Liver (tissue), 3 donors: ENCODE results near the gene GFPT2.

Experiments used
- FOXA1 ChIP-seq: IDR thresholded peaks from 2 replicates; pipeline ENCODE4 v1.6.1; 2016; ENCODE audit warnings: antibody characterized with exemption
- HNF4G ChIP-seq: IDR thresholded peaks from 2 replicates; pipeline ENCODE4 v1.6.1; 2016; ENCODE audit warnings: antibody characterized with exemption
- JUND ChIP-seq, 2 donors: IDR thresholded peaks; 2 replicates each; pipeline ENCODE4 v1.6.1; 2016; ENCODE audit warnings: antibody characterized with exemption in 2 of 2
- RAD21 ChIP-seq, 2 donors: IDR thresholded peaks; 2 replicates each; pipeline ENCODE4 v1.6.1; 2016; ENCODE audit warnings: antibody characterized with exemption in 2 of 2, mild to moderate bottlenecking in 2 of 2
- SP1 ChIP-seq: IDR thresholded peaks from 2 replicates; pipeline ENCODE4 v1.6.1; 2018; ENCODE audit warnings: antibody characterized with exemption, mild to moderate bottlenecking
- TAF1 ChIP-seq: conservative IDR thresholded peaks from 2 replicates; pipeline ENCODE4 v1.6.1; 2016; ENCODE audit warnings: antibody characterized with exemption, mild to moderate bottlenecking
- TF ChIP-seq, protein P1 (sequence below): fragments of 150-350 bp; IDR thresholded peaks from 2 replicates; pipeline ENCODE4 v1.5.1; 2017; ENCODE audit warnings: improper control_type of control experiment, low read depth, low read length; ENCODE audit not compliant: missing input control
- TF ChIP-seq, protein P2 (sequence below): IDR thresholded peaks from 2 replicates; pipeline ENCODE4 v1.6.1; 2016; ENCODE audit warnings: antibody characterized with exemption, mild to moderate bottlenecking
- TF ChIP-seq, protein P3 (sequence below): IDR thresholded peaks from 2 replicates; pipeline ENCODE4 v1.6.1; 2016; ENCODE audit warnings: antibody characterized with exemption
- TF ChIP-seq, protein P4 (sequence below): IDR thresholded peaks from 2 replicates; pipeline ENCODE4 v1.6.1; 2016; ENCODE audit warnings: antibody characterized with exemption
- donor health status: healthy.
- donor health status: healthy.

DNA sequence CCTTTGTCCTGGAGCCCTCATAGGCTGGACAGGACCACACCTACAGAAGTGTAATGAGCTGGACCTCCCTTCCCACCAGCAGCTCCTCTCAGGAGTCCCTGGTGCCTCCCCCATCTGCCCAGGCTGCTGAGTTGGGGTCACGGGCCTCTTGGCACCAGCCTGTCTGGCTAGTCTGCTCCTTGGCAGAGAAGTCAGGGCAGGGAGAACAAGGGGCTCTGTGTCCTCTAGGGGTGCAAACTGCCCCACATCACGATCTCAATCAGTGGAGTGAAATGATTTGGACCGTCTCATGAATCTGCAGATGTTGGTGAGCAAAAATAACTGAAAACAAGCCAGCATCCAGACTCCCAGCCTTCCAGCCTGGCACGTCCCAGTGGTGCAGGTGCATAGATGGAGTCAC is 14.9 kb upstream of the GFPT2 start:
- TF ChIP-seq RAD21 (IDR thresholded peaks at IDR 0.05) = no peak
- TF ChIP-seq, protein P1, sequence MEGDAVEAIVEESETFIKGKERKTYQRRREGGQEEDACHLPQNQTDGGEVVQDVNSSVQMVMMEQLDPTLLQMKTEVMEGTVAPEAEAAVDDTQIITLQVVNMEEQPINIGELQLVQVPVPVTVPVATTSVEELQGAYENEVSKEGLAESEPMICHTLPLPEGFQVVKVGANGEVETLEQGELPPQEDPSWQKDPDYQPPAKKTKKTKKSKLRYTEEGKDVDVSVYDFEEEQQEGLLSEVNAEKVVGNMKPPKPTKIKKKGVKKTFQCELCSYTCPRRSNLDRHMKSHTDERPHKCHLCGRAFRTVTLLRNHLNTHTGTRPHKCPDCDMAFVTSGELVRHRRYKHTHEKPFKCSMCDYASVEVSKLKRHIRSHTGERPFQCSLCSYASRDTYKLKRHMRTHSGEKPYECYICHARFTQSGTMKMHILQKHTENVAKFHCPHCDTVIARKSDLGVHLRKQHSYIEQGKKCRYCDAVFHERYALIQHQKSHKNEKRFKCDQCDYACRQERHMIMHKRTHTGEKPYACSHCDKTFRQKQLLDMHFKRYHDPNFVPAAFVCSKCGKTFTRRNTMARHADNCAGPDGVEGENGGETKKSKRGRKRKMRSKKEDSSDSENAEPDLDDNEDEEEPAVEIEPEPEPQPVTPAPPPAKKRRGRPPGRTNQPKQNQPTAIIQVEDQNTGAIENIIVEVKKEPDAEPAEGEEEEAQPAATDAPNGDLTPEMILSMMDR = no peak
- TF ChIP-seq, protein P2, sequence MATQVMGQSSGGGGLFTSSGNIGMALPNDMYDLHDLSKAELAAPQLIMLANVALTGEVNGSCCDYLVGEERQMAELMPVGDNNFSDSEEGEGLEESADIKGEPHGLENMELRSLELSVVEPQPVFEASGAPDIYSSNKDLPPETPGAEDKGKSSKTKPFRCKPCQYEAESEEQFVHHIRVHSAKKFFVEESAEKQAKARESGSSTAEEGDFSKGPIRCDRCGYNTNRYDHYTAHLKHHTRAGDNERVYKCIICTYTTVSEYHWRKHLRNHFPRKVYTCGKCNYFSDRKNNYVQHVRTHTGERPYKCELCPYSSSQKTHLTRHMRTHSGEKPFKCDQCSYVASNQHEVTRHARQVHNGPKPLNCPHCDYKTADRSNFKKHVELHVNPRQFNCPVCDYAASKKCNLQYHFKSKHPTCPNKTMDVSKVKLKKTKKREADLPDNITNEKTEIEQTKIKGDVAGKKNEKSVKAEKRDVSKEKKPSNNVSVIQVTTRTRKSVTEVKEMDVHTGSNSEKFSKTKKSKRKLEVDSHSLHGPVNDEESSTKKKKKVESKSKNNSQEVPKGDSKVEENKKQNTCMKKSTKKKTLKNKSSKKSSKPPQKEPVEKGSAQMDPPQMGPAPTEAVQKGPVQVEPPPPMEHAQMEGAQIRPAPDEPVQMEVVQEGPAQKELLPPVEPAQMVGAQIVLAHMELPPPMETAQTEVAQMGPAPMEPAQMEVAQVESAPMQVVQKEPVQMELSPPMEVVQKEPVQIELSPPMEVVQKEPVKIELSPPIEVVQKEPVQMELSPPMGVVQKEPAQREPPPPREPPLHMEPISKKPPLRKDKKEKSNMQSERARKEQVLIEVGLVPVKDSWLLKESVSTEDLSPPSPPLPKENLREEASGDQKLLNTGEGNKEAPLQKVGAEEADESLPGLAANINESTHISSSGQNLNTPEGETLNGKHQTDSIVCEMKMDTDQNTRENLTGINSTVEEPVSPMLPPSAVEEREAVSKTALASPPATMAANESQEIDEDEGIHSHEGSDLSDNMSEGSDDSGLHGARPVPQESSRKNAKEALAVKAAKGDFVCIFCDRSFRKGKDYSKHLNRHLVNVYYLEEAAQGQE = no peak
- TF ChIP-seq HNF4G = no peak
- TF ChIP-seq, protein P3, sequence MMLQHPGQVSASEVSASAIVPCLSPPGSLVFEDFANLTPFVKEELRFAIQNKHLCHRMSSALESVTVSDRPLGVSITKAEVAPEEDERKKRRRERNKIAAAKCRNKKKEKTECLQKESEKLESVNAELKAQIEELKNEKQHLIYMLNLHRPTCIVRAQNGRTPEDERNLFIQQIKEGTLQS = no peak
- no peak for TF ChIP-seq JUND (IDR thresholded peaks at IDR 0.05)
- TF ChIP-seq SP1 = no peak
- TF ChIP-seq, protein P4, sequence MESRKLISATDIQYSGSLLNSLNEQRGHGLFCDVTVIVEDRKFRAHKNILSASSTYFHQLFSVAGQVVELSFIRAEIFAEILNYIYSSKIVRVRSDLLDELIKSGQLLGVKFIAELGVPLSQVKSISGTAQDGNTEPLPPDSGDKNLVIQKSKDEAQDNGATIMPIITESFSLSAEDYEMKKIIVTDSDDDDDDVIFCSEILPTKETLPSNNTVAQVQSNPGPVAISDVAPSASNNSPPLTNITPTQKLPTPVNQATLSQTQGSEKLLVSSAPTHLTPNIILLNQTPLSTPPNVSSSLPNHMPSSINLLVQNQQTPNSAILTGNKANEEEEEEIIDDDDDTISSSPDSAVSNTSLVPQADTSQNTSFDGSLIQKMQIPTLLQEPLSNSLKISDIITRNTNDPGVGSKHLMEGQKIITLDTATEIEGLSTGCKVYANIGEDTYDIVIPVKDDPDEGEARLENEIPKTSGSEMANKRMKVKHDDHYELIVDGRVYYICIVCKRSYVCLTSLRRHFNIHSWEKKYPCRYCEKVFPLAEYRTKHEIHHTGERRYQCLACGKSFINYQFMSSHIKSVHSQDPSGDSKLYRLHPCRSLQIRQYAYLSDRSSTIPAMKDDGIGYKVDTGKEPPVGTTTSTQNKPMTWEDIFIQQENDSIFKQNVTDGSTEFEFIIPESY = no peak
- no peak for TF ChIP-seq TAF1
- TF ChIP-seq FOXA1 = no peak
